HG03342 (cell line): ENCODE results near the gene NKX6-2.
"Not testable (repeated sequence)": the region's sequence is repeated elsewhere in the genome, so short reads cannot be mapped to it uniquely, and the experiment has no call there.

Source experiments
- ATAC-seq: cut with Tn5 transposase; IDR thresholded peaks from one replicate; pipeline ENCODE4 v1.9.1; 2021; ENCODE audit warnings: mild to moderate bottlenecking, moderate library complexity; ENCODE audit not compliant: unreplicated experiment

Gene NKX6-2

GRCh38 chr10:132743196-132743924 lies 42.6 kb downstream of the NKX6-2 start:
- not testable (repeated sequence) for ATAC-seq

- ATAC-seq = no peak
These were observed 43.1 kb downstream of the NKX6-2 start for GRCh38 chr10:132742837-132743194.

DNA sequence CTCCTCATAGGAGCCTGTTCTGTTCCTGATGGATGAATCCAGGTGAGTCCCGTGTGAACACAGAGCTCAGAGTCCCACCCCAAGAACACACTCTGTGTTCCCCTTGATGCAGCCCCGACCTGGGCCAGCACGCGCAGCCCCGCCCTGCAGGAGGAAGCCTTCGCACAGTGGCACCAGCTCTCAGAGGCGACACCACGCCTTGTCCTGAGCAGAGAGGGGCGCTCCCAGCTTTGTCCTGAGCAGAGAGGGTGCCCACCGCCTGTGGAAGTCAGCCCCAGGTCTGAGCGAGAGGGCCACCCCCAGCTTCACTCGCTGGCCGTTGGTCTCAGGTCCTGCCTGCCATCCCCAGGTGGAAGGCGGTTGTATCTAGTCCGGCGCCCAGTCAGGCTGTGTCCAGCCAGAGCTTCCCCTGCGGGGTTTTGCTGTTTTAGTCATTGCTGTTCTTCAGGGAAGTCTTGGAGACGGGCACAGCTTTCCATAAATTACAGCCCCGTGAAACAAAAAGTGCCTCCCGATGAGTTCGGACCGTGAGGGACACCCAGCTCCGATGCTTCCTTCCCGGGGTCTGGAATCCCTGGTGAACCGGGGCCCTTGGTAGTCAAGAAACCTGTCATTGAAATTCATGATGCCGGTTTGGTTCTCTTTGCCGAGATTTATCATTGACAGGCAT lies 43.6 kb downstream of the NKX6-2 start:
- no peak for ATAC-seq

DNA sequence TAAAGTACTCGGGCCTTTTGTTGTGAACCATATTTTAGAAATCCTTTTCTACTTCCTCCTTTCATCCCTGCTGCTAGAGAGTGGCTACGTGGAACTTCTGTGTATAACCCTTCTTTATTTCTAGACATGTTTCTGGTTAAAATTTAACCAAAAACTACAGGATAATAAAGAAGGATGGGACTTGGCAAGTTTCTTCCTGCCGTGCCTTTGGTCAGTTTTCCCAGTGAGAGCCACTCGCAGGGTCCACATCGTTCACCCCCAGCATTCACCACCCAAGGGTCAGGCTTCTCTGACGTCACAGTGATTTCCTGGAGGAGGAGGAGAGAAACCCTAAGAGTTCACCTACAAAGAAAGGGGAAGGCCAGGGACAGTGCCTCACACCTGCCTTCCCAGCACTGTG lies 45.4 kb downstream of the NKX6-2 start:
- ATAC-seq = no peak

- ATAC-seq = no peak
These were observed 46.7 kb downstream of the NKX6-2 start for GRCh38 chr10:132739225-132739613.

- no peak for ATAC-seq
These were observed 47.3 kb downstream of the NKX6-2 start for GRCh38 chr10:132738454-132739224.

DNA sequence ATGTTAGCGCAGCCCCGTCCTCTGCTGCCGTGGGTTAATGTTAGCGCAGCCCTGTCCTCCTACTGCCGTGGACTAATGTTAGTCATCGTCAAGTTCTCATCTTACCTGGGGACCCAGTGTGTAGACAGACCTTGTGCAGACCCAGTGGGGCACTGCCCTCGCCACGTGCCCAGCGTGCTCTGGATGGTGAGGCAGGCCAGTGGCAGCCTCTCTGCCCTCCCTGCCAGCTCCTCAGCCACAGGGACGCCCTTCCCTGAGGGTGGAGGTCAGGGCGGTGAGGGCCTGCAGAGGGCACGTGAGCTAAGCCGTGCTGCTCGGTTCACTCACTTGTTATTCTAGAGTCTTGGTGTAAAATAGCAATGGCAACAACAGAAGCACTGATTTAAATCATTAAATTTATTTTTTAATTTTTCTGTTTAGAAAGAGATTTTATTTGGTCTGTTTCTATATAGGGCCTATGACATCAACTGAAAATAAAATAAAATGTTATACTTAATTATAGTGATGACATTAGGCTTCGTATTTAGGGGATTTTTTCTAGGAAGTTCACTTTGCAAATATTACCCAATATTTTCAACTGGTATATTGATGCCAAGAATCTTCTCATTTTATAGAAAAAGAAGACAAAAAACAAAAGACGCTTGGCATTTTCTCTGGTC lies 48.4 kb downstream of the NKX6-2 start:
- ATAC-seq = no peak

GRCh38 chr10:132735923-132736391 lies 50.0 kb downstream of the NKX6-2 start:
- ATAC-seq = no peak

- no peak for ATAC-seq
These were observed 50.6 kb downstream of the NKX6-2 start for GRCh38 chr10:132735341-132735775.

DNA sequence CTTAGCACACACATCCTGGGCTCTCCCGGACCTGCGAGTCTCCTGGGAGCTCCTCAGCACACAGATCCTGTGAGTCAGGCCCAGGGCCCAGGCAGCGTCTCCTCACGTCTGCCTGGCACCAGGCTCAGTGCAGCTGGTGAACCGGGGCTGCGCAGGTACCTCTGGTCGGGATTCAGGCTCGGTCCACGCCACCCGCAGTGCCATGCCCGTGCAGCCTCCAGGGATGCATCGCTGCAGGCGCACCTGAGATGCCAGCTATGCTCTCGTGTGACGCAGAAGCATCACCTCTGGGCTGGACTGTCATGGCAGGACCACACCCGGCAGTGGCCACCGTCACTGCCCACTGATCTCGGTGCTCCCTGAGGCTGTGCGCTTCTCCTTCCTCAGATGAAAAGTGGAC lies 52.0 kb downstream of the NKX6-2 start:
- no peak for ATAC-seq
